ENCODE measurements around the gene U2AF2.

U2AF2 gene

DNA sequence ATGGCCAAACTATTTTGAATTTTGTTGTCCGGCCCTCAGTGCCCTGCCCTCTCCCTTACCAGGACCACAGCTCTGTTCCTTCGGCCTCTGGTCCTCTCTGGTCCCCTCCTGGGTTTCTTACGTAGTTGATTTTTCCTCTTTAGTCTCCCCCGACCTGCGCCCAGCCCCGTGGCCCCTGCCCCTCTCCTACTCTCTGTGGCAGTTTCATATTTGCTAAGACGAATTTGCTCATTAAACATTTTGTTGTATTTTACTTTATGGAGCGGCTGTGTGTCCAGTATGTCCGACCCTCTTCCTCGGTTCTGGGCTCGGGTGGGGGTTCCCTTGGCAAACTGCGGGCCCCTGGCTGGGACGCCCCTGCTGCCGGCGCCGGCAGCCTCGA lies 19.6 kb downstream of the U2AF2 start:
- Histone ChIP-seq H3K4me1 (ENCODE audit: control insufficient read depth in 2 of 2, insufficient read depth in 2 of 2, low read length in 2 of 2) (peaks cover 26 to 36% of the 10 kb centered on the region in 2 donors), H3K27me3 (ENCODE audit: control insufficient read depth in 2 of 2, insufficient read depth in 2 of 2, low read length in 2 of 2) (no peaks in the 10 kb centered on the region), H3K4me3 (ENCODE audit: low read length in 2 of 2) (peak overlapping the region; percentile 93 to 99), H3K36me3 (ENCODE audit: control insufficient read depth in 2 of 2, insufficient read depth in 2 of 2, low read length in 2 of 2) (peaks cover 28 to 42% of the 10 kb centered on the region in 2 donors), H3K9ac (ENCODE audit: low read depth in 1 of 2, low read length in 2 of 2) (peak overlapping the region; percentile 24 to 96), H3K9me3 (ENCODE audit: control insufficient read depth in 2 of 2, low read length in 2 of 2) (no peaks in the 10 kb centered on the region), H3K27ac (ENCODE audit: low read depth in 2 of 2, low read length in 2 of 2) (peak overlapping the region; percentile 87 to 92)

DNA sequence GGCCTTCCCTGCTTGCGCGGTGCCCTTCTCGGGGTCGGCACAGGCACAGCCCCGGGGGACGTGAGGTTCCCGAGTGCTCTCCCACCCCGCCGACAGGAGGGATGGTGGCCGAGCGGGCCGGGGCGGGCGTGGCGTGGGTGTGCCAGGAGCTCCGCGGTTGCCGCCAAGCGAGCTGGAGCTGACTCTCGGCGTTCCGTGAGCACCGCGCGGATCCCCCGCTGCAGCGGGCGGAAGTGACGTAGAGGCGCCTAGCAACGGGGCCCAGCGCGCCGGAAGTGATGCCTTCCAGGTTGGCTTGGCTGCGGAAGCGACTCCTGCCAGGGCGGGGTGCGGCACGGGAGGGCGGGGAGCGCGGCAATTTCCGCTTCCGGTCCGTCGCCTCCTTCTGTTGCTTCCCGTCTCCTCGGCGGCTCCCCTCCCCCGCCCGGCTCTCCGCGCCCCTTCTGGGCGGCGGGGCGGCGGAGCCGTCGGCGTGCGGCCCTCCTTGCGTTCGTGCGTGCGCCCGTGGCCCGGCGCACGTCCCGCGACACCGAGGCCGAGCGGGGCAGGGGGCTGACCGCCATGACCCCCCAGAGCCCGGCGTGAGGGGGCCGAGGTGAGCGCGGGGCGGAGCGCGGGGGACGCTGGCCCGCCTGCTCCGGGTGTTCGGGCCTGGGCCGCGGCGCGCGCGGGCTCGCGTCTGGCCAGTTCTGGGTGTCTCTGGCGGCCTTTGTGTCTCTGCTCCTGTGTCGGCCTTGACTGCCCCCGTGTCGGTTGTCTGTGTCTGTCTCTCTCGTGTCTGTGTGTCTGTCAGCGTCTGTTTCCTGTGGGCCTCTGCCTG lies 20.2 kb downstream of the U2AF2 start, which contains the start of gene EPN1:
EPN1 (plus strand) TSS at position 386 of the 820 bp plus-strand sequence. CDS start 3,402 bp downstream, outside the sequence.
- Histone ChIP-seq H3K27me3 (ENCODE audit: control insufficient read depth in 2 of 2, insufficient read depth in 2 of 2, low read length in 2 of 2) (no peaks in the 10 kb centered on the region), H3K36me3 (ENCODE audit: control insufficient read depth in 2 of 2, insufficient read depth in 2 of 2, low read length in 2 of 2) (peaks cover 28 to 41% of the 10 kb centered on the region in 2 donors), H3K4me3 (ENCODE audit: low read length in 2 of 2) (peak within 1 kb of the TSS; percentile 93 to 99), H3K9me3 (ENCODE audit: control insufficient read depth in 2 of 2, low read length in 2 of 2) (no peaks in the 10 kb centered on the region), H3K9ac (ENCODE audit: low read depth in 1 of 2, low read length in 2 of 2) (peak within 1 kb of the TSS; percentile 92 to 96), H3K27ac (ENCODE audit: low read depth in 2 of 2, low read length in 2 of 2) (peak within 1 kb of the TSS; percentile 87 to 92), H3K4me1 (ENCODE audit: control insufficient read depth in 2 of 2, insufficient read depth in 2 of 2, low read length in 2 of 2) (peaks cover 26 to 39% of the 10 kb centered on the region in 2 donors)

DNA sequence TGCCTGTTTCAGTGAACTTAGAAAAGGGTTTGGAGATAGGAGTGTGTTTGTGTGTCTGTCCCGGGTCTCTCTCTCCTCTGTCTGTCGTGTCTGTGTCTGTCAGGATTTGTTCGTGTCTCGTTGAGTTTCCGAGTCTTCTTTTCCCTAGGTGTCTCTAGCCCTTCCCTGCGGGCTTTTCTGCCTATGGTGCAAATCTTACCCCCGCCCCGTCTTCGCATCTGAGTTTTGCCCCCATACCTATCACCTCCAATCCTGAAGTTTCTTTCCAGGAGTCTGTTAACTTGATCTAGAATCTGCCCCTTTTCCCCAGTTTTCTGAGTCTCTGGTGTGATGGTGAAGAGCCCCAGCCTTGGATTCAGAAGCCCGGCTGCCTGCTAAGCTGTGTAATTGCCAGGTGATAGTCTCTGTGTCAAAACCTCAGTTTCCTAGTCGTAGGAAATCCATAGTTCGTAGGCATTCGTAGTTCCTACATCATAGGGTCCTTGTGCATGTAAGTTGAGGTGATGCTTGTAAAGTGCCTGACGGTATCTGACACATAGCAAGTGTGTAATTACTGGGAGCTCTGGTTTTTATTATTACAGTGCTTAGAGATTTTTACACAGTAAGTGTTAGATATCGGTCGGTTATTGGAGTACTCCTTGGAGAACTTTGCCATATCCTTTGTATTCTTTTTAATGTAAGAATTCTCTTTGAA lies 21.0 kb downstream of the U2AF2 start:
- Histone ChIP-seq H3K27ac (ENCODE audit: low read depth in 2 of 2, low read length in 2 of 2) (peak overlapping the region; percentile 87 to 92), H3K4me3 (ENCODE audit: low read length in 2 of 2) (peak overlapping the region; percentile 93 to 99), H3K9ac (ENCODE audit: low read depth in 1 of 2, low read length in 2 of 2) (peak overlapping the region; percentile 92 to 96), H3K27me3 (ENCODE audit: control insufficient read depth in 2 of 2, insufficient read depth in 2 of 2, low read length in 2 of 2) (no peaks in the 10 kb centered on the region), H3K36me3 (ENCODE audit: control insufficient read depth in 2 of 2, insufficient read depth in 2 of 2, low read length in 2 of 2) (peaks cover 26 to 41% of the 10 kb centered on the region in 2 donors), H3K4me1 (ENCODE audit: control insufficient read depth in 2 of 2, insufficient read depth in 2 of 2, low read length in 2 of 2) (peaks cover 26 to 40% of the 10 kb centered on the region in 2 donors), H3K9me3 (ENCODE audit: control insufficient read depth in 2 of 2, low read length in 2 of 2) (no peaks in the 10 kb centered on the region)

DNA sequence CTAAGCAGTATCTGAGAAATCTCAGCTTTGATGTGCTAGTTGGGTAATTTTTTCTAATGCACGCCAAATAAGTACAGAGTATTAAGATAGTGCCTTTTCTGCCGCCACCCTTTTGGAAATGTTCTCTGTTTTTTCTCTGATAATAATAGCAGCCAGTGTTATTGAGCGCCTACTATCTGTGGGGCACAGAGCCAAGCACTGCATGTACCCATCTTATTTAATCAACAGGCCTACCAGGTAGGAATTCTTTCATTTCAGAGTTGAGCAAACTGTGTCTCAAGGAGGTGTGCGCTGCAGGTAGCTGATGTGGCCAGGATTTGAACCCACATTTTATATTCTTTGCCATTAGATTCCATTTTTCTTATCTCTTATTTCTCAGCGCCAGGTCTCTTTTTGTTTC lies 21.5 kb downstream of the U2AF2 start:
- peak overlapping the region; percentile 93 to 99 for H3K4me3 ChIP-seq (ENCODE audit: low read length in 2 of 2)
- no peaks in the 10 kb centered on the region for H3K9me3 ChIP-seq (ENCODE audit: control insufficient read depth in 2 of 2, low read length in 2 of 2)
- H3K4me1 ChIP-seq (ENCODE audit: control insufficient read depth in 2 of 2, insufficient read depth in 2 of 2, low read length in 2 of 2), result peaks cover 26 to 40% of the 10 kb centered on the region in 2 donors
- peak overlapping the region; percentile 92 to 96 for H3K9ac ChIP-seq (ENCODE audit: low read depth in 1 of 2, low read length in 2 of 2)
- peaks cover 29 to 45% of the 10 kb centered on the region in 2 donors for H3K36me3 ChIP-seq (ENCODE audit: control insufficient read depth in 2 of 2, insufficient read depth in 2 of 2, low read length in 2 of 2)
- peak overlapping the region; percentile 87 to 92 for H3K27ac ChIP-seq (ENCODE audit: low read depth in 2 of 2, low read length in 2 of 2)
- no peaks in the 10 kb centered on the region for H3K27me3 ChIP-seq (ENCODE audit: control insufficient read depth in 2 of 2, insufficient read depth in 2 of 2, low read length in 2 of 2)

DNA sequence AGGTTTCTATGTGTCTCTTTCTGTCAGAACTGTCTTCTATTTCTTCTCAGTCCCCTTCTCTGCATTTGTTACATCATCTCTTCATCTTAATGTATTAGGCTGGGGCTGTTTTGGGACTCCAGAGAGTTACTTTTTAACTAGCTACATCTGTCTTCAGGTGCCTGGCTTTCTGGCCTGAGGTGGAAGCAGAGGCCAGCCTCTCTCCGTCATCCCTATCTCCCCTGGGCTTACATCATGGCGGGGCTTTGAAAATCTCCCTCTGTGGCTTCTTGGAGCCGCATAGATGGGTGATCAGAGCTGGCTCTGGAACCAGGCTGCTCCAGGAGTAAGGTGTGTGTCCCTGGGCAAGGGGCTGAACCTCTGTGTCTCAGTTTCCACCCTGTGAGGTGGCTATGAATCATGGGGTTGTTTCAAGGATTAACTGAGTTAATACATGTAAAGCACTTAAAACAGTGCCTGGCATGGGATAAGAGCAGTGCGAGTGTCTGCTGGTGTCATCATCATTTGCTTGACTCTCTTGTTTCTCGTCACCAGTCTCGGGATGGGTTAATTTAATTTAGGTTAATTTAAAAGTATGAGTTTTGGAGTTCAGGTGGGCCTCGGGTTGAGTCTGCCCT lies 22.2 kb downstream of the U2AF2 start:
- Histone ChIP-seq H3K4me3 (ENCODE audit: low read length in 2 of 2) (peak overlapping the region; percentile 4 to 99), H3K9me3 (ENCODE audit: control insufficient read depth in 2 of 2, low read length in 2 of 2) (no peaks in the 10 kb centered on the region), H3K27me3 (ENCODE audit: control insufficient read depth in 2 of 2, insufficient read depth in 2 of 2, low read length in 2 of 2) (no peaks in the 10 kb centered on the region), H3K27ac (ENCODE audit: low read depth in 2 of 2, low read length in 2 of 2) (peak overlapping the region; percentile 56 to 92), H3K36me3 (ENCODE audit: control insufficient read depth in 2 of 2, insufficient read depth in 2 of 2, low read length in 2 of 2) (peaks cover 31 to 48% of the 10 kb centered on the region in 2 donors), H3K4me1 (ENCODE audit: control insufficient read depth in 2 of 2, insufficient read depth in 2 of 2, low read length in 2 of 2) (peaks cover 26 to 41% of the 10 kb centered on the region in 2 donors), H3K9ac (ENCODE audit: low read depth in 1 of 2, low read length in 2 of 2) (peak overlapping the region; percentile 56 to 96)

DNA sequence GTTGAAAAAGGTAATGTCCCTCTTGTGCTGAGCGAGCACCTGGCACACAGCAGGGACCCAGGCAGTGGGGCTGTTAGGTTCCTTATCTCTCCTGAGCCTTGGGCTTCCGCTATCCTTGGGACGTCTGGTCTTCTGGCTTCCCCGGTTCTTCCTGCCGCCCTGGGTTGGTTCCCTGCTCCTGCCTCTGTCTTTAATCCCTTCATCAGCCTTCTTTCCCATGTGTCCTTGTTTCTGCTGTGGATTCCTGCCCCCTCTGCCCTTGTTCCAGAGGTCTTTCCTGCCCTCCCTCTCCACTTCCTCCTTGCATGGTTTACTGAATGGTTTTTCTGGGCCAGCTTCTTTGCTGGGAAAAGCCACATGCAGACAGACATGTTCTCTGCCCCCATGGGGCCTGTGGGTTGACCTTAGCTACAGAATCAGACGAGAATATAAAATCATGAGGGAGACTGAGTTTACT lies 22.8 kb downstream of the U2AF2 start:
- H3K4me1 ChIP-seq (ENCODE audit: control insufficient read depth in 2 of 2, insufficient read depth in 2 of 2, low read length in 2 of 2), result peaks cover 28 to 44% of the 10 kb centered on the region in 2 donors
- peaks cover 33 to 49% of the 10 kb centered on the region in 2 donors for H3K36me3 ChIP-seq (ENCODE audit: control insufficient read depth in 2 of 2, insufficient read depth in 2 of 2, low read length in 2 of 2)
- peak overlapping the region; percentile 56 to 92 for H3K27ac ChIP-seq (ENCODE audit: low read depth in 2 of 2, low read length in 2 of 2)
- peak overlapping the region in 1 of 2 donors; percentile 99 for H3K4me3 ChIP-seq (ENCODE audit: low read length in 2 of 2)
- H3K27me3 ChIP-seq (ENCODE audit: control insufficient read depth in 2 of 2, insufficient read depth in 2 of 2, low read length in 2 of 2), result no peaks in the 10 kb centered on the region
- H3K9ac ChIP-seq (ENCODE audit: low read depth in 1 of 2, low read length in 2 of 2), result peak overlapping the region; percentile 45 to 53
- no peaks in the 10 kb centered on the region for H3K9me3 ChIP-seq (ENCODE audit: control insufficient read depth in 2 of 2, low read length in 2 of 2)

DNA sequence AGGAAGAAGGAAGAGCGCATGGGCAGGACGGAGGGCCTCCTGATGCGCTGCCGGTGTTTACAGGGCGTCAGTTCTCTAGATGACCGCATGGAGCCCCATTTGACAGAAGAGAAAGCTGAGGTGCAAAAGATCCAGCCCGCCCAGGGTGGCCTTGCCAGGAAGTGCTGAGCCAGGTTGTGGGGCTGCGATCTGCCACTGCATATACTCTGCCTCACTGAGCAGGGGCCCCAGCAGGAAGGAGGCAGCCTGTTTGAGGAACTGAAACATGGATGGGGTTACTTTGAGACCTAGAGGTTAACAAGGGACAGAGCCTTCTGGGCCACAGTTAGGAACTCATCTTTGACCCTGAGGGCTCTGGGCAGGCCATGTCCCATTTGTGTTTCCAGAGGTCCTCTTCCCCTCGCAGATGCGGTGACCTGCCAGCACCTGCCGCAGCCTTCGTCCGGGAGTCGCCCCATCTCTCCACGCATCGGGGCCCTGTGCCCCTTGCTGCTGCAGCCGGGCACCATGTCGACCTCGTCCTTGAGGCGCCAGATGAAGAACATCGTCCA lies 23.4 kb downstream of the U2AF2 start:
- Histone ChIP-seq H3K9ac (ENCODE audit: low read depth in 1 of 2, low read length in 2 of 2) (peak overlapping the region; percentile 45 to 53), H3K4me3 (ENCODE audit: low read length in 2 of 2) (peak overlapping the region in 1 of 2 donors; percentile 99), H3K27me3 (ENCODE audit: control insufficient read depth in 2 of 2, insufficient read depth in 2 of 2, low read length in 2 of 2) (no peaks in the 10 kb centered on the region), H3K4me1 (ENCODE audit: control insufficient read depth in 2 of 2, insufficient read depth in 2 of 2, low read length in 2 of 2) (peaks cover 30 to 45% of the 10 kb centered on the region in 2 donors), H3K36me3 (ENCODE audit: control insufficient read depth in 2 of 2, insufficient read depth in 2 of 2, low read length in 2 of 2) (peaks cover 33 to 49% of the 10 kb centered on the region in 2 donors), H3K27ac (ENCODE audit: low read depth in 2 of 2, low read length in 2 of 2) (peak overlapping the region; percentile 56 to 92), H3K9me3 (ENCODE audit: control insufficient read depth in 2 of 2, low read length in 2 of 2) (no peaks in the 10 kb centered on the region)

DNA sequence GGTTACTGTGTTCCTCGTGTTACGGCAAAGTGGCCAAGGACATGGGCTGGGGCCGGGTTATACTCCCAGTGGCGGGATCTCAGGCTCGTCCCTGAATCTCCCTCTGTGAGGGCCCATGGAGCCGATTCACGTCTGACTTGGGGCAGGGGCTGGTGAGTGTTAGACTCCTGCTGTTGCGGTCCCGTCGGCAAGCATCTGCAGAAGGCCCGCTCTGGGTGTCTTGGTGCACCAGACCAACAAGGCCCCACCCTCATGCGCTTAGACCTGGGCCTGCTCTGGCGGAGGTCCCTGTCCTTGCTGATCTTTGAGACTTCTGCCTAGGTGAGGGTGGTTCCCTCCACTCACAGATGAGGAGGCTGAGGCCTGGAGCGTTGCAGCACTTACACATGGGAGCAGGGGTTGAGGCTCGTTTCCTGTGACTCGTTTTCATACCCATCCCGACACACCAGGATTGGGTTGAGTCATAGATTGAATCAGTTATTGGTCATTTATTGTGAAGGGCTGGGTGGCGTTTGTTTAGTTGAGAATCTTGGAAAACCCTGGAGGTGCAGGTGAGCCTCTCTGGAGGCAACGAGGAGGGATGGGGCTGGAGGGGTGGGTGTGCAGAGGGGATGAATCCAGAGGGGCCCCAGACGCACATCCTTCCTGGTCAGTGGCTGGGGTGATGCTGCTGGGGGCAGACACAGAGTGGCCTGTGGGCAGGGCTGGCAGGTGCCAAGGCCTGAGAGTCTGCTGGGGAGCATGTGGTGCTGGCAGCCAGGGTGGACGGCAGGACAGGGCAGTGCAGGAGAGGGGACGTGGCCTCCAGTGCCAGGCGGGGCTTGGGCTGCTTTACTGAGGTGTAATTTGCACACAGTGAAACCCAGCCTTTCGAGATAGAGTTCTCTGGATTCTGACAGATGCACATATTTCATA lies 24.8 kb downstream of the U2AF2 start:
- Histone ChIP-seq H3K27ac (ENCODE audit: low read depth in 2 of 2, low read length in 2 of 2) (peak overlapping the region in 1 of 2 donors; percentile 4), H3K9ac (ENCODE audit: low read depth in 1 of 2, low read length in 2 of 2) (no peak overlapping the region), H3K4me3 (ENCODE audit: low read length in 2 of 2) (no peak overlapping the region), H3K27me3 (ENCODE audit: control insufficient read depth in 2 of 2, insufficient read depth in 2 of 2, low read length in 2 of 2) (no peaks in the 10 kb centered on the region), H3K4me1 (ENCODE audit: control insufficient read depth in 2 of 2, insufficient read depth in 2 of 2, low read length in 2 of 2) (peaks cover 43 to 59% of the 10 kb centered on the region in 2 donors), H3K9me3 (ENCODE audit: control insufficient read depth in 2 of 2, low read length in 2 of 2) (no peaks in the 10 kb centered on the region), H3K36me3 (ENCODE audit: control insufficient read depth in 2 of 2, insufficient read depth in 2 of 2, low read length in 2 of 2) (peaks cover 31 to 49% of the 10 kb centered on the region in 2 donors)
